HEK293T (cell line): ENCODE data around the gene C18orf63.

Experiments used
- ARNT ChIP-seq: fragments of 450-650 bp; IDR thresholded peaks from 2 replicates; pipeline ENCODE4 v1.6.1; 2017; ENCODE audit warnings: mild to moderate bottlenecking
- BHLHE40 ChIP-seq: fragments of 450-650 bp; IDR thresholded peaks from 2 replicates; pipeline ENCODE4 v1.6.1; 2016; ENCODE audit warnings: mild to moderate bottlenecking, moderate library complexity, borderline replicate concordance
- ELF4 ChIP-seq: fragments of 450-650 bp; IDR thresholded peaks from 2 replicates; pipeline ENCODE4 v1.6.1; 2017; ENCODE audit warnings: antibody characterized with exemption
- HDGF ChIP-seq: fragments of 450-650 bp; IDR thresholded peaks from 2 replicates; pipeline ENCODE4 v1.6.1; 2017; ENCODE audit warnings: antibody characterized with exemption, borderline replicate concordance
- L3MBTL2 ChIP-seq: fragments of 450-650 bp; conservative IDR thresholded peaks from 2 replicates; pipeline ENCODE4 v1.6.1; 2016; ENCODE audit warnings: mild to moderate bottlenecking
- SP1 ChIP-seq: fragments of 450-650 bp; IDR thresholded peaks from 2 replicates; pipeline ENCODE4 v1.6.1; 2017
- TARDBP ChIP-seq: fragments of 450-650 bp; IDR thresholded peaks from 2 replicates; pipeline ENCODE4 v1.6.1; 2016

- TF ChIP-seq BHLHE40 (no peak), HDGF (no peak), TARDBP (no peak), SP1 (no peak), ARNT (no peak), L3MBTL2 (no peak), ELF4 (no peak)
These were observed 45.4 kb downstream of the C18orf63 start for GRCh38 chr18:74360852-74361655.
